GM19239 (cell line): ENCODE data around the gene RIMOC1.
A peak's percentile ranks its signal among the peaks of the same experiment; 100 is the strongest.

Source experiments
- DNase-seq: peaks from one replicate; pipeline ENCODE4 v3.0.0; 2011; ENCODE audit warnings: low spot score; ENCODE audit not compliant: insufficient read length
- FAIRE-seq: peaks from 2 replicates; lab custom pipeline; 2011; peaks lifted over from hg19 to GRCh38; lab: Jason Lieb, UNC

RIMOC1 gene

GRCh38 chr5:41903892-41904799 is at the start of gene RIMOC1:
TSS of gene RIMOC1 (plus strand) at chr5:41904344. CDS start at chr5:41904368, 24 bp downstream.
- peak; percentile 100 for FAIRE-seq
- DNase-seq: peak; percentile 67

- no peak for DNase-seq
- peak; percentile 88 for FAIRE-seq
Observed at GRCh38 chr5:41856644-41857491, 47.3 kb upstream of the RIMOC1 start.

- no peak for FAIRE-seq
- DNase-seq: no peak
Observed at GRCh38 chr5:41857989-41858388, 46.2 kb upstream of the RIMOC1 start.

GRCh38 chr5:41858890-41859289 is 45.3 kb upstream of the RIMOC1 start:
- DNase-seq (no peak), FAIRE-seq (no peak)

GRCh38 chr5:41863871-41864486 is 40.2 kb upstream of the RIMOC1 start:
- FAIRE-seq: peak; percentile 83
- DNase-seq: no peak

- DNase-seq (no peak), FAIRE-seq (peak; percentile 31)
Observed at GRCh38 chr5:41869151-41869723, 34.9 kb upstream of the RIMOC1 start.

- DNase-seq (peak; percentile 68), FAIRE-seq (peak; percentile 85)
Observed at GRCh38 chr5:41869724-41870626, 34.2 kb upstream of the RIMOC1 start, which contains the start of gene OXCT1. TSS of gene OXCT1 (minus strand) at chr5:41870425. CDS start at chr5:41870358, 67 bp downstream.

GRCh38 chr5:41870627-41871048 is 33.5 kb upstream of the RIMOC1 start:
- DNase-seq (no peak), FAIRE-seq (no peak)

GRCh38 chr5:41871852-41872251 is 32.3 kb upstream of the RIMOC1 start:
- FAIRE-seq (no peak), DNase-seq (no peak)

- DNase-seq: no peak
- FAIRE-seq: peak; percentile 68
Observed at GRCh38 chr5:41874512-41875060, 29.6 kb upstream of the RIMOC1 start.

GRCh38 chr5:41875121-41875520 is 29.0 kb upstream of the RIMOC1 start:
- no peak for DNase-seq
- FAIRE-seq: peak; percentile 59

- DNase-seq (no peak), FAIRE-seq (no peak)
Observed at GRCh38 chr5:41876678-41877077, 27.5 kb upstream of the RIMOC1 start.

GRCh38 chr5:41877408-41877807 is 26.7 kb upstream of the RIMOC1 start:
- DNase-seq (no peak), FAIRE-seq (no peak)

GRCh38 chr5:41878173-41878572 is 26.0 kb upstream of the RIMOC1 start:
- DNase-seq (no peak), FAIRE-seq (peak; percentile 49)

- DNase-seq (no peak), FAIRE-seq (peak; percentile 57)
Observed at GRCh38 chr5:41878643-41879478, 25.3 kb upstream of the RIMOC1 start.

- DNase-seq: no peak
- FAIRE-seq: no peak
Observed at GRCh38 chr5:41882765-41883164, 21.4 kb upstream of the RIMOC1 start.

GRCh38 chr5:41883243-41883642 is 20.9 kb upstream of the RIMOC1 start:
- FAIRE-seq (no peak), DNase-seq (no peak)

- no peak for FAIRE-seq
- no peak for DNase-seq
Observed at GRCh38 chr5:41883936-41884335, 20.2 kb upstream of the RIMOC1 start.
